ENCODE measurements around the gene NOP53.
"Not testable (repeated sequence)": the region's sequence is repeated elsewhere in the genome, so short reads cannot be mapped to it uniquely, and the experiment has no call there.

- not testable (repeated sequence) for TF ChIP-seq CREB1 (CRISPR knock-in tag; IDR thresholded peaks at IDR 0.05; ENCODE audit: low read depth); EZH2 (IDR thresholded peaks at IDR 0.05; ENCODE audit: low read depth, unreplicated experiment); CTCF (conservative IDR thresholded peaks at IDR 0.05; ENCODE audit: low read depth in 2 of 2); JUNB (IDR thresholded peaks at IDR 0.05; ENCODE audit: unreplicated experiment); EZH2phosphoT487 (IDR thresholded peaks at IDR 0.05; ENCODE audit: unreplicated experiment); POLR2AphosphoS5 (IDR thresholded peaks at IDR 0.05; ENCODE audit: low read depth); ETS1 (IDR thresholded peaks at IDR 0.05); ZNF114 (CRISPR knock-in tag; IDR thresholded peaks at IDR 0.05)
Measured at GRCh38 chr19:47803148-47803547, 57.8 kb downstream of the NOP53 start.
